Adrenal gland (tissue), 12 donors: Measurements from ENCODE around the gene AOPEP. TPM values are rescaled to one million over a fixed set of nuclear protein-coding genes. Genes with fewer than 3 reads are reported as not detected.
A peak's percentile ranks its signal among the peaks of the same experiment; 100 is the strongest.

Source experiments
- DNase-seq, 7 donors: peaks; one replicate each; pipeline ENCODE4 v3.0.0-alpha.2; 2019 to 2020
- H3K27ac ChIP-seq, 5 donors: fragments of 200-600 bp; sonication (generic) in 4 of 5; 1 replicate in 3 of 5; 2 replicates in 2 of 5; pipeline versions ENCODE4 v1.5.1 to v1.8.0; 2016 to 2020; ENCODE audit warnings: mild to moderate bottlenecking in 1 of 5
- H3K27me3 ChIP-seq: fragments of 200-600 bp; 2 replicates; pipeline ENCODE4 v1.8.0; 2021
- H3K36me3 ChIP-seq, 2 donors: fragments of 200-600 bp; replicated peaks in 1 of 2; 1 replicate in 1 of 2; 2 replicates in 1 of 2; pipeline versions ENCODE4 v1.5.1 to v1.8.0; 2018 to 2022
- H3K4me1 ChIP-seq, 2 donors: fragments of 200-600 bp; replicated peaks in 1 of 2; 1 replicate in 1 of 2; 2 replicates in 1 of 2; pipeline versions ENCODE4 v1.5.1 to v1.8.0; 2018 to 2021
- H3K4me3 ChIP-seq, 4 donors: fragments of 200-600 bp; sonication (generic) in 3 of 4; one replicate each; pipeline ENCODE4 v1.5.1; 2016 to 2018
- H3K9me3 ChIP-seq, 3 donors: fragments of 200-600 bp; sonication (generic) in 1 of 3; replicated peaks in 1 of 3; 1 replicate in 2 of 3; 2 replicates in 1 of 3; pipeline versions ENCODE4 v1.5.1 to v1.8.0; 2016 to 2021
- POLR2A ChIP-seq, 2 donors: fragments of 450-650 bp; IDR thresholded peaks; one replicate each; pipeline ENCODE4 v1.6.1; 2017; ENCODE audit warnings: antibody characterized with exemption in 2 of 2, mild to moderate bottlenecking in 2 of 2, moderate library complexity in 1 of 2
- WGBS, 4 donors: extraction: QIAGEN DNeasy Blood & Tissue Kit in 2 of 4; methylation state at CpG; one replicate each; pipeline versions ENCODE4 v1.1.5 to v1.1.7; 2013 to 2017; 5-methylcytosine and 5-hydroxymethylcytosine counted together
- intact Hi-C, 2 donors: fragments of 100-400 bp; cut with DNase I; formaldehyde crosslinking; loops; one replicate each; pipeline versions ENCODE4 v1.14.1 to v1.15.0; 2022 to 2023
- polyA plus RNA-seq, 3 donors: library from polyadenylated mRNA; stranded (reverse); fragments of 200-250 nt in 2 of 3; fragments of 350-450 nt in 1 of 3; fragmentation: Illumina TruSeq in 1 of 3; extraction: RNeasy Lipid Tissue Mini Kit (QIAGEN cat#74804) in 1 of 3; gene quantifications; one replicate each; pipeline ENCODE4 v1.2.3, GENCODE V29; 2013 to 2014
- total RNA-seq, 9 donors: library from RNA; depleted of rRNA in 4 of 9; stranded (reverse); fragments of >200 nt in 4 of 9; fragments of 120-200 nt in 1 of 9; fragmentation: NEBNext Ultra II Directional in 1 of 9; extraction: Animal tissue kit (Norgen Biotek cat#: 25700) in 1 of 9; gene quantifications; one replicate each; pipeline versions ENCODE4 v1.1.0 to v1.2.4, GENCODE V29; 2013 to 2023
- TF ChIP-seq, protein P1 (sequence below), 6 experiments: fragments of 450-650 bp in 4 of 6; fragments of 200-600 bp in 2 of 6; sonication (generic) in 1 of 6; IDR thresholded peaks; 1 replicate in 5 of 6; 2 replicates in 1 of 6; pipeline versions ENCODE4 v1.5.1 to v1.8.0; 2016 to 2021; ENCODE audit warnings: antibody characterized with exemption in 6 of 6, mild to moderate bottlenecking in 2 of 6, moderate library complexity in 1 of 6
- donor health status: healthy with polysubstance abuse.
- donor health status: Bipolar disorder and iron deficiency.
- donor health status: DM: yes; HTN: yes; CAD: no.
- donor health status: DM: no; HTN: no; CAD: no.
- donor health status: DM: no; HTN: no; CAD: no.
- donor health status: DM: yes; HTN: yes; CAD: no.

AOPEP gene
- total and polyA plus RNA-seq, 12 donors, result 31.0 to 99.6 (median 71.0) TPM

- Histone ChIP-seq H3K4me1 (peaks cover 9 to 55% of the 10 kb centered on the region in 2 donors), H3K4me3 (no peak overlapping the region), H3K9me3 (no peaks in the 10 kb centered on the region), H3K27ac (peak overlapping the region in 2 of 5 donors; percentile 46 to 90), H3K36me3 (no peaks in the 10 kb centered on the region), H3K27me3 (no peaks in the 10 kb centered on the region)
- no peak for TF ChIP-seq POLR2A (IDR thresholded peaks at IDR 0.05)
- TF ChIP-seq, protein P1, sequence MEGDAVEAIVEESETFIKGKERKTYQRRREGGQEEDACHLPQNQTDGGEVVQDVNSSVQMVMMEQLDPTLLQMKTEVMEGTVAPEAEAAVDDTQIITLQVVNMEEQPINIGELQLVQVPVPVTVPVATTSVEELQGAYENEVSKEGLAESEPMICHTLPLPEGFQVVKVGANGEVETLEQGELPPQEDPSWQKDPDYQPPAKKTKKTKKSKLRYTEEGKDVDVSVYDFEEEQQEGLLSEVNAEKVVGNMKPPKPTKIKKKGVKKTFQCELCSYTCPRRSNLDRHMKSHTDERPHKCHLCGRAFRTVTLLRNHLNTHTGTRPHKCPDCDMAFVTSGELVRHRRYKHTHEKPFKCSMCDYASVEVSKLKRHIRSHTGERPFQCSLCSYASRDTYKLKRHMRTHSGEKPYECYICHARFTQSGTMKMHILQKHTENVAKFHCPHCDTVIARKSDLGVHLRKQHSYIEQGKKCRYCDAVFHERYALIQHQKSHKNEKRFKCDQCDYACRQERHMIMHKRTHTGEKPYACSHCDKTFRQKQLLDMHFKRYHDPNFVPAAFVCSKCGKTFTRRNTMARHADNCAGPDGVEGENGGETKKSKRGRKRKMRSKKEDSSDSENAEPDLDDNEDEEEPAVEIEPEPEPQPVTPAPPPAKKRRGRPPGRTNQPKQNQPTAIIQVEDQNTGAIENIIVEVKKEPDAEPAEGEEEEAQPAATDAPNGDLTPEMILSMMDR (IDR thresholded peaks at IDR 0.05), result no peak
- DNase-seq, result no peak
- 60 to 65% (median 64%) methylated on average over 8 of the region's 8 CpGs for WGBS, 4 donors
- intact Hi-C loops, result no loop called here
Observed at GRCh38 chr9:94864862-94865509, 138.5 kb downstream of the AOPEP start.

DNA sequence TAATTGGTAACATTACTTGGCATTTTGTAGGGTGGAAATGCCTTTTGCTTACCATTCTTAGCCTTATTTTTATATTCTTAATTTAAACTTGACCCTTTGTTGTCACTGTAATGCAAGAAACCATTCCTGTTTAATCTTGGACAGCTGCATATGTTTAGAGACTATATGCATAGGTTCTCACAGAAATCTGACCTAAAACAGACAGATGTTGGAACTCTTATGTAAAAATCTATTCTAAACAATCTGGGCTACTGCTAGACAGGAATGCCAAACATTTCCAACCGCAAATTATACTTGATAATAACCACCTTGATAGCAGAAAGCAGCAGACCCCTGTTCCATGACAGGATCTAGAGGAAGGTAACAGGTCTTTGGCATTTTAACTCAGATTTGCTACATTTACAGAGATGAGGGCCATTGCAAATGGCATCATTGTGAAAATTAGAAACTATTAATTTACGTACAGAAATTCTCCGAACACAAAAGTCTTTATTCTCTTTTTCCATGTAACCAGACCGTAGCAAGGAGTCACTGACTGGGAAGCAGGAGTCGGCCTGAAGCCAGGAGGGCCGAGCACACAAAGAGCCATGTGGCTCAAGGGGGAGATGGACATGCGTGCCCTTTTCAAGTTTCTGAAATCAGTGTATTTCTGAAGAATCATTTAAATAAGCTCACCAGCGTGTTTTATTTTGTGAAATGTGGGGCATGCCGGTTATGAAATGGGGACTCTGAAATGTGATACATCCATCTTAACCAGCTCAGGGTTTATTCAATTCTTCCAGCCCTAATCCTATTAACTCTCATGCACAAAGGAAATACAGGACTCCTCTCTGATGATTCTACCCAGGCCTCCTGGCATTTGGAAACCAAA, 139.3 kb downstream of the AOPEP start:
- Histone ChIP-seq H3K4me1 (peaks cover 9 to 59% of the 10 kb centered on the region in 2 donors), H3K27me3 (no peaks in the 10 kb centered on the region), H3K27ac (peak overlapping the region in 2 of 5 donors; percentile 46 to 90), H3K9me3 (no peaks in the 10 kb centered on the region), H3K4me3 (no peak overlapping the region), H3K36me3 (no peaks in the 10 kb centered on the region)
- TF ChIP-seq POLR2A (IDR thresholded peaks at IDR 0.05), result no peak
- TF ChIP-seq, protein P1 (IDR thresholded peaks at IDR 0.05), result no peak
- DNase-seq, result no peak
- intact Hi-C loops, result no loop called here
- 85 to 90% (median 85%) methylated on average over 9 of the region's 9 CpGs for WGBS, 4 donors

DNA sequence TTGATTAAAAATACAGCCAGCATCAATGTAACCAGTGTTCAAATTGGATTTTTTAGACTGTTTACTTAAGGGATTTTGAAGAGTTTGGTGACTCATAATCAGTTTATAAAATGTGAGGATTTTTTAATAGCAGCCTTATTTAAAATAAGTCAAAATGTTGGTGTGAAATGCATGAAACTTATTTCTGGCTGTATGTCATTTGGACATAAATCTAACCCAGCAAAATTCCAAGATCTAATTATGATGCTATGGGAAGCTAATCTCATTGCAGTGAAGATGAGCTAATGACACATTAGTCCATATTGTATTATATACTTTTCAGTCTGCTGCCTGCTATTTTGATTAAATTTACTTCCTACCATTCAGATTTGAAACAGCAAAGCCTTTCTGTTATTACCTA, 140.3 kb downstream of the AOPEP start:
- Histone ChIP-seq H3K27me3 (no peaks in the 10 kb centered on the region), H3K9me3 (no peaks in the 10 kb centered on the region), H3K27ac (peak overlapping the region; percentile 56 to 90 (median 84)), H3K36me3 (no peaks in the 10 kb centered on the region), H3K4me3 (no peak overlapping the region), H3K4me1 (peaks cover 9 to 69% of the 10 kb centered on the region in 2 donors)
- no peak for DNase-seq
- intact Hi-C loops, result no loop called here
- TF ChIP-seq POLR2A (IDR thresholded peaks at IDR 0.05), result no peak
- TF ChIP-seq, protein P1 (IDR thresholded peaks at IDR 0.05), result no peak

GRCh38 chr9:94867281-94867841, 140.9 kb downstream of the AOPEP start:
- Histone ChIP-seq H3K9me3 (no peaks in the 10 kb centered on the region), H3K27me3 (no peaks in the 10 kb centered on the region), H3K27ac (peak overlapping the region; percentile 56 to 90 (median 84)), H3K36me3 (no peaks in the 10 kb centered on the region), H3K4me1 (peaks cover 9 to 69% of the 10 kb centered on the region in 2 donors), H3K4me3 (no peak overlapping the region)
- 18 to 25% (median 23%) methylated on average over 8 of the region's 8 CpGs for WGBS, 4 donors
- intact Hi-C loops, result no loop called here
- peak; percentile 70 to 93 (median 83) for DNase-seq
- TF ChIP-seq POLR2A (IDR thresholded peaks at IDR 0.05), result peak in 1 of 2 donors; percentile 72
- TF ChIP-seq, protein P1 (IDR thresholded peaks at IDR 0.05), result no peak
